Upper lobe of left lung (tissue), 4 donors: Measurements from ENCODE around the gene CKAP2L.

Experiments used
- CTCF ChIP-seq, 6 experiments: fragments of 450-650 bp in 4 of 6; fragments of 200-600 bp in 2 of 6; sonication (generic) in 2 of 6; IDR thresholded peaks; one replicate each; pipeline ENCODE4 v1.5.1; 2016 to 2019; ENCODE audit warnings: antibody characterized with exemption in 6 of 6
- POLR2AphosphoS5 ChIP-seq, 2 donors: sonication (generic); formaldehyde crosslinking; IDR thresholded peaks; one replicate each; pipeline ENCODE4 v1.5.1; 2017; ENCODE audit warnings: antibody characterized with exemption in 2 of 2

- TF ChIP-seq CTCF (IDR thresholded peaks at IDR 0.05) (no peak), POLR2AphosphoS5 (IDR thresholded peaks at IDR 0.05) (no peak)
Observed at GRCh38 chr2:112709703-112710102, 54.7 kb downstream of the CKAP2L start.
